Measurements from ENCODE around the gene SPINK14.

- TF ChIP-seq CTCF (conservative IDR thresholded peaks at IDR 0.05; ENCODE audit: low read depth, low read length) = peak; percentile 69
- no peak for TF ChIP-seq EZH2 (IDR thresholded peaks at IDR 0.05; ENCODE audit: borderline replicate concordance, low read depth, low read length, poor library complexity, severe bottlenecking)
Observed at GRCh38 chr5:148179234-148179824, 11.0 kb downstream of the SPINK14 start.

Data from A673 (cell line).